Upper lobe of right lung (tissue), 1 donor: ENCODE data around the gene CHEK1. TPM values are rescaled to one million over a fixed set of nuclear protein-coding genes. Genes with fewer than 3 reads are reported as not detected.

Experiments used
- ATAC-seq: fragments of 200-7000 bp; cut with Tn5 transposase; one replicate; pipeline ENCODE4 v1.9.1; 2020; ENCODE audit warnings: mild to moderate bottlenecking, moderate library complexity
- DNase-seq: peaks from one replicate; pipeline ENCODE4 v3.0.0-alpha.2; 2020
- H3K27ac ChIP-seq: fragments of 200-600 bp; one replicate; pipeline ENCODE4 v1.8.0; 2022
- H3K27me3 ChIP-seq: fragments of 200-600 bp; one replicate; pipeline ENCODE4 v1.8.0; 2022; ENCODE audit warnings: mild to moderate bottlenecking
- H3K36me3 ChIP-seq: fragments of 200-600 bp; one replicate; pipeline ENCODE4 v1.8.0; 2022
- H3K4me1 ChIP-seq: fragments of 200-600 bp; one replicate; pipeline ENCODE4 v1.8.0; 2022
- H3K4me3 ChIP-seq: fragments of 200-600 bp; one replicate; pipeline ENCODE4 v1.8.0; 2022; ENCODE audit warnings: mild to moderate bottlenecking
- H3K9me3 ChIP-seq: fragments of 200-600 bp; one replicate; pipeline ENCODE4 v1.8.0; 2022
- intact Hi-C: fragments of 100-400 bp; cut with DNase I; formaldehyde crosslinking; loops from one replicate; pipeline ENCODE4 v1.11.0; 2022
- total RNA-seq: library from RNA; stranded (reverse); fragmentation: NEBNext Ultra II Directional; extraction: Animal tissue kit (Norgen Biotek cat#: 25700); gene quantifications from one replicate; pipeline ENCODE4 v1.2.1, GENCODE V29; 2021
- TF ChIP-seq, protein P1 (sequence below): fragments of 200-600 bp; IDR thresholded peaks from one replicate; pipeline ENCODE4 v1.8.0; 2022; ENCODE audit warnings: antibody characterized with exemption
- donor health status: DM: no; HTN: yes; CAD: no; lungs with severe emphysema.

The CHEK1 gene
- total RNA-seq, 1 donor from 2014 or later, result 1.8 TPM

DNA sequence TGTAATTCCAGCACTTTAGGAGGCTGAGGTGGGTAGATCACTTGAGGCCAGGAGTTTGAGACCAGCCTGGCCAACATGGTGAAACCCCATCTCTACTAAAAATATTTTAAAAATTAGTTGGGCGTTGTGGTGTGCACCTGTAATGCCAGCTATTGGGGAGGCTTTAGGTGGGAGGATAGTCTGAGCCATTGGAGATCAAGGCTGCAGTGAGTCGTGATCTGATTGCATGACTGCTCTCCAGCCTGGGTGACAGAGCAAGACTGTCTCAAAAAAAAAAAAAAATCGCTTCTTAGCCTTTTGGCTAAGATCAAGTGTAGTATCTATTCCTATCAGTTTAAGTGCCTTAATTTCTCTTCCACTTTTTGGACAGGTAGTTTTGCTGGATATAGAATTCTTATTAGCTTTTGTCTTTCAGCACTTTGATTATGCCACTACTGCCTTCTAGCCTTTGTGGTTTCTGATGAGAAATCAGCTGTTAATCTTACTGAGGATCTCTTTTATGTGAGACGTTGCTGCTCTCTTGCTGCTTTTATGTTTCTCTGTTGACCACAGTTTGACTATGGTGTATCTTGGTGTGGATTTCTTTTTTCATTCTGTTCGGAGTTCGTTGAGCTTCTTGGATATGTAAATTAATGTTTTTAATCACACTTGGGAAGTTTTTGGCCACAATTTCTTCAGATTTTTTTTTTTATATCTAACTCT lies 24.7 kb downstream of the CHEK1 start:
- Histone ChIP-seq H3K36me3 (no peaks in the 10 kb centered on the region), H3K4me1 (no peaks in the 10 kb centered on the region), H3K27ac (no peak overlapping the region), H3K9me3 (no peaks in the 10 kb centered on the region), H3K4me3 (no peak overlapping the region), H3K27me3 (no peaks in the 10 kb centered on the region)
- no peak for DNase-seq
- intact Hi-C loops, result no loop called here
- TF ChIP-seq, protein P1, sequence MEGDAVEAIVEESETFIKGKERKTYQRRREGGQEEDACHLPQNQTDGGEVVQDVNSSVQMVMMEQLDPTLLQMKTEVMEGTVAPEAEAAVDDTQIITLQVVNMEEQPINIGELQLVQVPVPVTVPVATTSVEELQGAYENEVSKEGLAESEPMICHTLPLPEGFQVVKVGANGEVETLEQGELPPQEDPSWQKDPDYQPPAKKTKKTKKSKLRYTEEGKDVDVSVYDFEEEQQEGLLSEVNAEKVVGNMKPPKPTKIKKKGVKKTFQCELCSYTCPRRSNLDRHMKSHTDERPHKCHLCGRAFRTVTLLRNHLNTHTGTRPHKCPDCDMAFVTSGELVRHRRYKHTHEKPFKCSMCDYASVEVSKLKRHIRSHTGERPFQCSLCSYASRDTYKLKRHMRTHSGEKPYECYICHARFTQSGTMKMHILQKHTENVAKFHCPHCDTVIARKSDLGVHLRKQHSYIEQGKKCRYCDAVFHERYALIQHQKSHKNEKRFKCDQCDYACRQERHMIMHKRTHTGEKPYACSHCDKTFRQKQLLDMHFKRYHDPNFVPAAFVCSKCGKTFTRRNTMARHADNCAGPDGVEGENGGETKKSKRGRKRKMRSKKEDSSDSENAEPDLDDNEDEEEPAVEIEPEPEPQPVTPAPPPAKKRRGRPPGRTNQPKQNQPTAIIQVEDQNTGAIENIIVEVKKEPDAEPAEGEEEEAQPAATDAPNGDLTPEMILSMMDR, result no peak
- no peak for ATAC-seq

DNA sequence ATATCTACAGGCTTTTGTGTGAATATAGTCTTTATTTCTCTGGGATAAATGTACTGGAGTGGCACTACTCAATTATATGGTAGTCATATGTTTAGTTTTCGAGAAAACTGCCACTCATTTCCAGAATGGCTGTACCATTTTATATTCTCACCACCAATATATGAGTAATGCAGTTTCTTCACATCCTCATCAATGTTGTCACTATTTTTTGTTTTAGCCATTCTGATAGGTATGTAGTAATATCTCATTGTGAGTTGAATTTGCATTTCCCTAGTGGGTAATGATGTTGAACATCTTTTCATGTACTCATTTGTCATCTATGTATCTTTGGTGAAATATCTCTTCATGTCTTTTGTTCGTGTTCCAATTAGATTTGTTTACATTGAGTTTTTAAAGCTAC lies 37.7 kb downstream of the CHEK1 start:
- no peak overlapping the region for H3K4me3 ChIP-seq
- ATAC-seq (no peak), DNase-seq (no peak)
- no peak overlapping the region for H3K27ac ChIP-seq
- no peaks in the 10 kb centered on the region for H3K27me3 ChIP-seq
- intact Hi-C loops, result no loop called here
- no peaks in the 10 kb centered on the region for H3K4me1 ChIP-seq
- H3K36me3 ChIP-seq, result no peaks in the 10 kb centered on the region
- no peaks in the 10 kb centered on the region for H3K9me3 ChIP-seq
- TF ChIP-seq, protein P1, result no peak

DNA sequence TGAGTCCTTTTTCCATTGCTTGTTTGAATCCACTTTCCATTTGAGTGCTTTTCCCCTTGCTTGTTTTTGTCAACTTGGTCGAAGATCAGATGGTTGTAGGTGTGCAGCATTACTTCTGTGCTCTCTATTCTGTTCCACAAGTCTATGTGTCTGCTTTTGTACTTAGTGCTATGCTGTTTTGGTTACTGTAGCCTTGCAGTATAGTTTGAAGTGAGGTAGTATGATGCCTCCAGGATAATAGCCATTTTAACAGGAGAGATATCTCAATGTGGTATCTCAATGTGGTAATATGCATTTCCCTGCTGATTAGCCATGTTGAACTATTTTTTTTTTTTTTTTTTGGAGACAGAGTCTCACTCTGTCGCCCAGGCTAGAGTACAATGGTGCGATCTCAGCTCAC lies 38.9 kb downstream of the CHEK1 start:
- Histone ChIP-seq H3K36me3 (no peaks in the 10 kb centered on the region), H3K4me1 (no peaks in the 10 kb centered on the region), H3K4me3 (no peak overlapping the region), H3K9me3 (no peaks in the 10 kb centered on the region), H3K27ac (no peak overlapping the region), H3K27me3 (no peaks in the 10 kb centered on the region)
- ATAC-seq, result no peak
- intact Hi-C loops, result no loop called here
- TF ChIP-seq, protein P1, result no peak
- no peak for DNase-seq

DNA sequence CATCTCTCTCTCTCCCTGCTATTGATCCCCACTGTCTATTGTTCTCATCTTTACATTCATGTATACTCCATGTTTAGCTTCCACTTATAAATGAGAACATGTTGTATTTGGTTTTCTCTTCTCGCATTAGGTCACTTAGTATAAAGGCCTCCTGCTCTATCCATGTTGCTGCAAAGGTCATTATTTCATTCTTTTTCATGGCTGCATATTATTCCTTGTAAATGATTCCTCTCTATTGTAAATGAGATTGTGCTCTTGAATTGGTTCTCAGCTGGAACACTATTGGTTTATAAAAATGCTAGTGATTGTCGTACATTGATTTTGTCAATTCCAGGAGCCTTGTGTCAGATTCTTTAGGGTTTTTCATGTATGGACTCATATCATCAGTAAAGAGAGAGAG lies 42.2 kb downstream of the CHEK1 start:
- Histone ChIP-seq H3K9me3 (no peaks in the 10 kb centered on the region), H3K4me3 (no peak overlapping the region), H3K27ac (no peak overlapping the region), H3K27me3 (no peaks in the 10 kb centered on the region), H3K4me1 (no peaks in the 10 kb centered on the region), H3K36me3 (no peaks in the 10 kb centered on the region)
- intact Hi-C loops, result no loop called here
- TF ChIP-seq, protein P1, result no peak
- ATAC-seq (no peak), DNase-seq (no peak)

DNA sequence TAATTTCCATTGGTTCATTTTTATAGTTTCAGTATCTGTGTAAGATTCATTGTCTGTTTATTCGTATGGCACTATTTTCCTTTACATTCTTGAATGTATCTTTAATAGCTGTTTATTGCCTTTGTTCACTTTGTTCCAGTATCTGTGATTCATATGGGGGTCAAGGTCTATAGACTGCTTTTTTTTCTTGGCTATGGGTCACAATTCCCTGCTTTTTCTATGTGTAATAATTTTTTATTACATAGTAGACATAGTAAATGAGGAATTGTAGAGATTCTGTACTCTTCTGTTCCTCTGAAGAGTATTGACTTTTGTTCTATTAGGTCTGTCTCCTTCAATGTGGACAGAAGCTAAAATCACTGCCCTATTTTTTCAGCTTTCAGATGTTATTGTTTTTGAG lies 45.2 kb downstream of the CHEK1 start:
- H3K4me1 ChIP-seq, result no peaks in the 10 kb centered on the region
- no peak overlapping the region for H3K27ac ChIP-seq
- H3K9me3 ChIP-seq, result no peaks in the 10 kb centered on the region
- no peak overlapping the region for H3K4me3 ChIP-seq
- H3K36me3 ChIP-seq, result no peaks in the 10 kb centered on the region
- TF ChIP-seq, protein P1, result no peak
- no peak for ATAC-seq
- no peaks in the 10 kb centered on the region for H3K27me3 ChIP-seq
- intact Hi-C loops, result no loop called here
- no peak for DNase-seq

DNA sequence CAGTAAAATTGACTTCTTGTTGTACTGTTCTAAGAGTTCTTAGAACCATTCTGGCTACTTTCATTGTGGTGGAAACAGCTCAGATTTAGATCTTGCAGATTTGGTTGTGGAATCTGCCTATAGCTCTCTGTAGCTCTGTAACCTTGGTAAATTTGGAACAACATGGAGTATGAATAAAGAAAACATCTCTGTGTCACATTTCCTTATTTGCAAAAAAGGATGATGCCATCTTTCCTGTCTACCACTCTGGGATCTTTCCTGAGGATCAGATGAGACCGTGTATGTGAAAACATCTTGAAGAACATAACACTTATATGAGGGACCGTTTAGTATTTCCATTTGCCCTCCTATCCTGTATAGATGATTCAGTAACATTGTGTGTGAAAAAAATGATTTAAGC lies 46.6 kb downstream of the CHEK1 start:
- H3K27me3 ChIP-seq, result no peaks in the 10 kb centered on the region
- no peaks in the 10 kb centered on the region for H3K36me3 ChIP-seq
- H3K9me3 ChIP-seq, result no peaks in the 10 kb centered on the region
- TF ChIP-seq, protein P1, result no peak
- DNase-seq (no peak), ATAC-seq (no peak)
- no peak overlapping the region for H3K4me3 ChIP-seq
- intact Hi-C loops, result no loop called here
- H3K27ac ChIP-seq, result no peak overlapping the region
- no peaks in the 10 kb centered on the region for H3K4me1 ChIP-seq
